Esophagus squamous epithelium (tissue), 5 donors: ENCODE measurements around the gene TBC1D2B. TPM values are rescaled to one million over a fixed set of nuclear protein-coding genes. Genes with fewer than 3 reads are reported as not detected.
"Not testable (repeated sequence)": the region's sequence is repeated elsewhere in the genome, so short reads cannot be mapped to it uniquely, and the experiment has no call there.

Source experiments
- DNase-seq: peaks from one replicate; lab custom pipeline; 2025; lab: John Stamatoyannopoulos, UW
- H3K27ac ChIP-seq, 4 donors: fragments of 200-600 bp; sonication (generic); one replicate each; pipeline ENCODE4 v1.5.1; 2016 to 2019; ENCODE audit warnings: mild to moderate bottlenecking in 1 of 4
- H3K27me3 ChIP-seq, 4 donors: fragments of 200-600 bp; sonication (generic); 1 replicate in 3 of 4; 2 replicates in 1 of 4; pipeline versions ENCODE4 v1.5.1 to v1.6.0; 2017 to 2021; ENCODE audit warnings: antibody characterized with exemption in 1 of 4
- H3K36me3 ChIP-seq, 3 donors: fragments of 200-600 bp; sonication (generic); one replicate each; pipeline ENCODE4 v1.5.1; 2016 to 2019
- H3K4me1 ChIP-seq, 3 donors: fragments of 200-600 bp; sonication (generic); one replicate each; pipeline ENCODE4 v1.5.1; 2017 to 2019
- H3K4me3 ChIP-seq, 4 donors: fragments of 200-600 bp; sonication (generic); 1 replicate in 3 of 4; 2 replicates in 1 of 4; pipeline ENCODE4 v1.5.1; 2016 to 2019; ENCODE audit warnings: mild to moderate bottlenecking in 2 of 4, moderate library complexity in 1 of 4
- H3K9me3 ChIP-seq, 3 donors: fragments of 200-600 bp; sonication (generic); one replicate each; pipeline ENCODE4 v1.5.1; 2016 to 2019
- POLR2A ChIP-seq, 4 donors: fragments of 450-650 bp; IDR thresholded peaks; one replicate each; pipeline ENCODE4 v1.6.1; 2017; ENCODE audit warnings: antibody characterized with exemption in 4 of 4, mild to moderate bottlenecking in 4 of 4, moderate library complexity in 3 of 4
- WGBS, 2 donors: methylation state at CpG; one replicate each; pipeline ENCODE4 v1.1.5; 2018; 5-methylcytosine and 5-hydroxymethylcytosine counted together
- intact Hi-C: fragments of 100-400 bp; cut with DNase I; formaldehyde crosslinking; loops from one replicate; pipeline ENCODE4 v1.15.0; 2022
- total RNA-seq, 4 donors: library from RNA; depleted of rRNA; stranded (reverse); fragments of >200 nt; gene quantifications; one replicate each; pipeline ENCODE4 v1.1.0, GENCODE V29; 2016
- TF ChIP-seq, protein P1 (sequence below), 6 experiments: fragments of 450-650 bp in 4 of 6; fragments of 200-600 bp in 2 of 6; sonication (generic) in 2 of 6; IDR thresholded peaks; one replicate each; pipeline ENCODE4 v1.5.1; 2016 to 2019; ENCODE audit warnings: antibody characterized with exemption in 6 of 6, mild to moderate bottlenecking in 4 of 6, moderate library complexity in 4 of 6
- donor health status: DM: yes; HTN: yes; CAD: no.

TBC1D2B gene
- total RNA-seq, 4 donors from 2014 or later, result 13.0 to 30.7 (median 17.8) TPM

DNA sequence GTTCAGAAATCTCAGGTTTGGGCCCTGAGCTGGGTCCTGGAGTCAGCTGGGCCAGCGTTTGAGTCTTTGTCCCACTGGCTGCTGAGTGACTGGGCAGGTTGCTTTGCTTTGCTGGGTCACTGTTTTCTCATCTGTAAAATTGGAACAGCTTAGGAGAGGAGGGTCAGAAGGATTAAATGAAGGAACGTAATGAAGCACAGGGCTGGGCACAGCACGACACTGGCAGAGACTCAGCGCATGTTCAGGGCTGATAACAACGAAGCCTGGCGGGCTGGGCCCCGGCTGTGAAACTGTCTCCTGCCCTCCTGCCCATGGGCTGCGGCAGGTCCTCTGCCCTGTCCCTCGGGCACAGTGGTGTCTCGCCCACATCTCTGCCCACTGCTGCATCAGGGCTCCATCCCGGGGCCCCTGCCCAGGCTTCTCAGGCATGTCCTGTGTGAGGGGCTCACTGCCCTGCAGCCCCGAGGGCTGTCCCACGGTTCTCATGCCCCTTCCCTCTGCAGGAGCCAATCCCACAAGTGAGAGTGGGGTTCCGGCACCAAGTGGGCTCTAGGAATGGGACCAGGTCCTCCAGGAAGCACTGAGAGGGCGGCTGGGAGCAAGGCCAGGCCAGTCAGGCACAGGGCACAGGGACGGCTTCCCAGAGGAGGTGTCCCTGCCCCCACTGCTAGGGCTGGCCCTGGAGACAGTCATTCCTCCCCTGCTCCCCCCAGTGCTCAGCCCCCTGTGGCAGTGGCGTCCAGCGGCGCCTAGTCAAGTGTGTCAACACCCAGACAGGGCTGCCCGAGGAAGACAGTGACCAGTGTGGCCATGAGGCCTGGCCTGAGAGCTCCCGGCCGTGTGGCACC, 88.0 kb downstream of the TBC1D2B start:
- peaks cover 0 to 6% (median 0%) of the 10 kb centered on the region in 4 donors for H3K27me3 ChIP-seq
- H3K27ac ChIP-seq, result no peak overlapping the region
- intact Hi-C loops, result no loop called here
- H3K4me3 ChIP-seq, result no peak overlapping the region
- TF ChIP-seq POLR2A (IDR thresholded peaks at IDR 0.05), result no peak
- TF ChIP-seq, protein P1, sequence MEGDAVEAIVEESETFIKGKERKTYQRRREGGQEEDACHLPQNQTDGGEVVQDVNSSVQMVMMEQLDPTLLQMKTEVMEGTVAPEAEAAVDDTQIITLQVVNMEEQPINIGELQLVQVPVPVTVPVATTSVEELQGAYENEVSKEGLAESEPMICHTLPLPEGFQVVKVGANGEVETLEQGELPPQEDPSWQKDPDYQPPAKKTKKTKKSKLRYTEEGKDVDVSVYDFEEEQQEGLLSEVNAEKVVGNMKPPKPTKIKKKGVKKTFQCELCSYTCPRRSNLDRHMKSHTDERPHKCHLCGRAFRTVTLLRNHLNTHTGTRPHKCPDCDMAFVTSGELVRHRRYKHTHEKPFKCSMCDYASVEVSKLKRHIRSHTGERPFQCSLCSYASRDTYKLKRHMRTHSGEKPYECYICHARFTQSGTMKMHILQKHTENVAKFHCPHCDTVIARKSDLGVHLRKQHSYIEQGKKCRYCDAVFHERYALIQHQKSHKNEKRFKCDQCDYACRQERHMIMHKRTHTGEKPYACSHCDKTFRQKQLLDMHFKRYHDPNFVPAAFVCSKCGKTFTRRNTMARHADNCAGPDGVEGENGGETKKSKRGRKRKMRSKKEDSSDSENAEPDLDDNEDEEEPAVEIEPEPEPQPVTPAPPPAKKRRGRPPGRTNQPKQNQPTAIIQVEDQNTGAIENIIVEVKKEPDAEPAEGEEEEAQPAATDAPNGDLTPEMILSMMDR (IDR thresholded peaks at IDR 0.05), result no peak
- no peak for DNase-seq
- 100% methylated on average over 1 of the region's 22 CpGs; no CpG with 5 or more reads in 1 of the 2 donors for WGBS, 2 donors
- peaks cover 27 to 75% (median 48%) of the 10 kb centered on the region in 3 donors for H3K4me1 ChIP-seq
- H3K36me3 ChIP-seq, result no peaks in the 10 kb centered on the region
- no peaks in the 10 kb centered on the region for H3K9me3 ChIP-seq

DNA sequence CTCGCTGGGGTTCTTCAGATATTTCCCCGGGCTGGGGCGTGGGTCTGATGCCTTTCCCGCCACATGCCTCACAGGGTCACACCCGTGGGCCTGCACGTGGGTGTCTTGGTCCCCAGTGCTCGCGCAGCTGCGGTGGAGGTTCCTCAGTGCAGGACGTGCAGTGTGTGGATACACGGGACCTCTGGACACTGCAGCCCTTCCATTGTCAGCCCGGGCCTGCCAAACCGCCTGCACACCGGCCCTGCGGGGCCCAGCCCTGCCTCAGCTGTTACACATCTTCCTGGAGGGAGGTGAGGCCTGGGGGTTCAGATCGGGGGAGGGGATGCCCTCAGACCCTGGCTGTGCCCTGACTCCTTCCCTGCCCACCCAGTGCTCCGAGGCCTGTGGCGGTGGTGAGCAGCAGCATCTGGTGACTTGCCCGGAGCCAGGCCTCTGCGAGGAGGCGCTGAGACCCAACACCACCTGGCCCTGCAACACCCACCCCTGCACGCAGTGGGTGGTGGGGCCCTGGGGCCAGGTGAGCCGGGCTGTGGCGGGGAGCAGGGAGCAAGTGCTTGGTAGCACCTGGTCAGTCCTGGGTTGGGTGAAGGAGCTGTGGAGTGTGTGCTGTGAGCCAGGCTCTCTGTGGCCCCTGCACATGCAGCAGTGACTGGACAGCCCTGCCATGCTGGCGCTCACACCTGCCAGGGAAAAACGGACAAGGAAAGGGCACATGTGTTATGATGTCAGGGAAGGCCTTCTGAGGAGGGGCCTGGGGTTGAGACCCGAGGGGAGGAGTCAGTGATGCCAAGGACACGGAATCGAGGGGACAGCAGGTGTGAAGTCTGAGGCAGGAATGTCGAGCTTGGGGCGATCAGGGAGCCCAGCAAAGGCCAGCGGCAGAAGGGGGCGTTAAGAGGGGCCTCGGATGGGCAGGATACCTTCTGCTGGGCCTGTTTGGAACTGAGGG, 88.9 kb downstream of the TBC1D2B start:
- 77 to 92% methylated on average over 8 to 17 of the region's 34 CpGs for WGBS, 2 donors
- H3K27ac ChIP-seq, result no peak overlapping the region
- no peaks in the 10 kb centered on the region for H3K36me3 ChIP-seq
- H3K4me3 ChIP-seq, result no peak overlapping the region
- intact Hi-C loops, result no loop called here
- H3K9me3 ChIP-seq, result no peaks in the 10 kb centered on the region
- peaks cover 0 to 12% (median 0%) of the 10 kb centered on the region in 4 donors for H3K27me3 ChIP-seq
- no peak for DNase-seq
- no peak for TF ChIP-seq POLR2A (IDR thresholded peaks at IDR 0.05)
- TF ChIP-seq, protein P1 (IDR thresholded peaks at IDR 0.05), result no peak
- H3K4me1 ChIP-seq, result peaks cover 29 to 75% (median 44%) of the 10 kb centered on the region in 3 donors

DNA sequence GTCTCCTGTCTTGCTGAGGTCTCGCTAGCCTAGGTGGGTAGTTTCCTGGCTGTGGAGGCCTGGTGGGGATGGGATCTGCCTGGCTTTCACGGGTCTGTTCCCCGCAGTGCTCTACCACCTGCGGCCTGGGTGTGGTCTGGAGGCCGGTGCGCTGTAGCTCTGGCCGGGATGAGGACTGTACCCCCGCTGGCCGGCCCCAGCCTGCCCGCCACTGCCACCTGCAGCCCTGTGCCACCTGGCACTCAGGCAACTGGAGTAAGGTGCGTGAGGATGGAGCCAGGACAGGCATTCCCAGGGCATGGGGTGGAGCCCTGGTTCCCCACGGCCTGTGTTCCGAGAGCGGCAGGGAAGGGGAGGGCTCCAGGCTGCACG, 89.8 kb downstream of the TBC1D2B start:
- H3K27ac ChIP-seq, H3K4me3 ChIP-seq, H3K36me3 ChIP-seq, intact Hi-C loops, H3K9me3 ChIP-seq, DNase-seq: not testable (repeated sequence)
- 80% methylated on average over 1 of the region's 15 CpGs; no CpG with 5 or more reads in 1 of the 2 donors for WGBS, 2 donors
- peaks cover 0 to 12% (median 0%) of the 10 kb centered on the region in 4 donors for H3K27me3 ChIP-seq
- H3K4me1 ChIP-seq, result peaks cover 22 to 69% (median 36%) of the 10 kb centered on the region in 3 donors

DNA sequence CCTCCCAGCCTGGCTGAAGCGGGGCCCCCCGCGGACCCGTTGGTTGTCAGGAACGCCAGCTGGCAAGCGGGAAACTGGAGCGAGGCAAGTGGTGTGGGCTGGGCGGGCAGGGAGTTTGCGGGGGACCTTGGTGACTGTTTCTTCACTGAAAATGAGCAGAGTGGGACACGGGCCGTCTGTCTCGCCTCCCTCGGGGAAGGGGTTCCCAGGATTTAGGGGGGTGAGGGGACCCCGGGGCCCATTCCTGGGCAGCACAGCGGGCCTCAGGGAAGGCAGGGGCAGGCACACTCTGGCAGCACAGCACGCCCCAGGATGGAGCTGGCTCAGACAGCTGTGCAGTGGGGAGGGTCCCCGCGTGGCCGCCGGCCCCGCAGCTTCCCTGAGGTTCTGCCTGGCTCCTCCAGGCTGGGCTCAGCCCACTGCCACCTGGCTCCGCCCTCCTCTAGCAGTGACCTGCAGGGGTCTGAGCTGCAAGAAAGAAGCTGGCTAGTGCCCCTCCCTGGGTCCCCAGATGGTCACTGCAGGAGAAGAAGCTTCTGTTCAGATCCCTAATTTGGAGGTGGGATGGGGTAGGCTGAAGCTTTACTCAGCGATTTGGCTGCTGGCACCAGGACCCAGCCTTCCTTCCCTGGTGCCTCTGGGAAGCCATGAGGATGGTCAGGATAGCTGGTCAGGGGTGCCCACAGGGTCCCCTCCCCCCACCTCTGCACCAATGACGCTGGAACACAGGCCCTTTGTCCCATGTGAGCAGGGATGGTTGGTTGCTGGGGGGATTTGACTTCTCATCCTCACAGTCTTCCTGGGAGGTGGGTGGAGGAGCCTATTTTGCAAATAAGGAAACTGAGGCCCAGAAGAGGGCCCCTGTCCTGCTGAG, 90.4 kb downstream of the TBC1D2B start:
- TF ChIP-seq POLR2A (IDR thresholded peaks at IDR 0.05), result no peak
- TF ChIP-seq, protein P1 (IDR thresholded peaks at IDR 0.05), result no peak
- DNase-seq, result no peak
- no peaks in the 10 kb centered on the region for H3K9me3 ChIP-seq
- WGBS, 2 donors, result no CpG with 5 or more reads among the region's 24 CpGs
- peaks cover 19 to 63% (median 32%) of the 10 kb centered on the region in 3 donors for H3K4me1 ChIP-seq
- no peaks in the 10 kb centered on the region for H3K36me3 ChIP-seq
- H3K4me3 ChIP-seq, result no peak overlapping the region
- peaks cover 0 to 12% (median 0%) of the 10 kb centered on the region in 4 donors for H3K27me3 ChIP-seq
- H3K27ac ChIP-seq, result no peak overlapping the region
- intact Hi-C loops, result no loop called here
